Epithelial cell of proximal tubule (primary cell): ENCODE measurements around the gene MAGEA10. TPM values are rescaled to one million over a fixed set of nuclear protein-coding genes. Genes with fewer than 3 reads are reported as not detected.
"Not testable (repeated sequence)": the region's sequence is repeated elsewhere in the genome, so short reads cannot be mapped to it uniquely, and the experiment has no call there.

Source experiments
- DNase-seq: peaks from one replicate; pipeline ENCODE4 v3.0.0-alpha.2; 2011; ENCODE audit warnings: low read depth
- H3K4me3 ChIP-seq: 2 replicates; pipeline ENCODE4 v1.5.1; 2011; ENCODE audit warnings: low read depth, mild to moderate bottlenecking, low read length
- total RNA-seq: library from RNA; depleted of rRNA; stranded (reverse); fragments of >200 nt; gene quantifications from 2 replicates; pipeline ENCODE4 v1.2.3, GENCODE V29; 2015
- TF ChIP-seq, protein P1 (sequence below): conservative IDR thresholded peaks from 2 replicates; pipeline ENCODE4 v1.5.1; 2012; ENCODE audit warnings: low read depth, mild to moderate bottlenecking, low read length

The MAGEA10 gene
- not detected in 2 replicates for total RNA-seq

DNA sequence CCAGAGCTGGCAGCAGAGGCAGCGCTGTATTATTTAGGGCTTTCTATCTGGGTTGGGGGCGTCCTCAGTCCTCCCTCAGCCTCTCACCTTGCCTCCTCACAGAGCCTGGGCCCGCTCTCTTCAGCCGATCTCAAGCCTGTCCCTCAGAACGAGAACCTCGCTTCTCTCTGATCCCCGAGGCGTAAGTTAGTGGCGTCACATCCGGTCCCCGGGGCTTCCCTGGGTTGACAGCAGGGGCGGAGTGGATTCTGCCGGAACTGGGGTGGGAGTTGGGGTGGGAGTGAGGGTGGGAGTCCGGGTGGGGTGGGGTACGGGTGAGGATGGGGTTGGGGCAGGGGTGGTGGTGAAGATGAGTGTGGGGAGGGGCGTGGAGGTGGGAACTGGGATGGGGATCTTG, at the start of gene MAGEA10:
MAGEA10 (minus strand) TSS at position 190 of the 397 bp plus-strand sequence. CDS start 2,957 bp downstream, outside the sequence.
- TF ChIP-seq, protein P1, sequence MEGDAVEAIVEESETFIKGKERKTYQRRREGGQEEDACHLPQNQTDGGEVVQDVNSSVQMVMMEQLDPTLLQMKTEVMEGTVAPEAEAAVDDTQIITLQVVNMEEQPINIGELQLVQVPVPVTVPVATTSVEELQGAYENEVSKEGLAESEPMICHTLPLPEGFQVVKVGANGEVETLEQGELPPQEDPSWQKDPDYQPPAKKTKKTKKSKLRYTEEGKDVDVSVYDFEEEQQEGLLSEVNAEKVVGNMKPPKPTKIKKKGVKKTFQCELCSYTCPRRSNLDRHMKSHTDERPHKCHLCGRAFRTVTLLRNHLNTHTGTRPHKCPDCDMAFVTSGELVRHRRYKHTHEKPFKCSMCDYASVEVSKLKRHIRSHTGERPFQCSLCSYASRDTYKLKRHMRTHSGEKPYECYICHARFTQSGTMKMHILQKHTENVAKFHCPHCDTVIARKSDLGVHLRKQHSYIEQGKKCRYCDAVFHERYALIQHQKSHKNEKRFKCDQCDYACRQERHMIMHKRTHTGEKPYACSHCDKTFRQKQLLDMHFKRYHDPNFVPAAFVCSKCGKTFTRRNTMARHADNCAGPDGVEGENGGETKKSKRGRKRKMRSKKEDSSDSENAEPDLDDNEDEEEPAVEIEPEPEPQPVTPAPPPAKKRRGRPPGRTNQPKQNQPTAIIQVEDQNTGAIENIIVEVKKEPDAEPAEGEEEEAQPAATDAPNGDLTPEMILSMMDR = no peak
- no peak for DNase-seq
- no peak within 1 kb of the TSS for H3K4me3 ChIP-seq

DNA sequence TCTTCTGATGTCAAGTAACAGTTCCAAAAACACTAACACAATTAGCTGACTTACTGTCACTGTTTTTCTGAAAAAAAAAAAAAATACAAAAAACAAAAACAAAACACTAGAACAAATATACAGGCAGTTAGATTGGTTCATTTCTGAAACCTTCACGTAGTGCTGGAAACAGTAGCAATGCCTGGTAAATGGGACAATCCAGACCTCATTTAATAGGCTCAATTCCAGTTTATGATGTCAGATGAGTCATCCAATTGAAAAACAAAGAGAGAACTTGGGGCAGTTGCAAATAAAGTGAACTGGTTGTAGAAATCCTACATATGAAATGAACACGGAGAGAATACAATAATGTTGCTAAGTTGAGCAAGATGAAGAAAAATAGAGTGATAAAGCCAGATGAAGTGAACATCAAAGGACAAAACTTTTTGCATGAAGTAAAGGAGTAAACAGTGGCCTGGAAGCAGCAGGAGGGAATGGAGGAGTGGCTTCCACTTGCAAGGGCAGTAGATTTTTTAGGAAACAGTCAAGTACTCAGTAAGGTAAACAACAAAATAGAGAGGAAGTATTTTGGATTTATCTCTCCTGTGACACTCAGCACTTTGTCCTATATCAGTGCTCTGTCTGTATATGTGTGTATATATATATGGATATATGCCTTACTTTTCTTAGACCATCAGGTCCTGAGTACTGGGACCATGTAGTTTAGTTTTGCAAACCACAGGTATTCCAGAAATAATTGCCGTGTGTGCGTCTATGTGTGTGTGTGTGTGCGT, 39.3 kb upstream of the MAGEA10 start:
- TF ChIP-seq, protein P1 = no peak
- H3K4me3 ChIP-seq = no peak overlapping the region
- DNase-seq = no peak

DNA sequence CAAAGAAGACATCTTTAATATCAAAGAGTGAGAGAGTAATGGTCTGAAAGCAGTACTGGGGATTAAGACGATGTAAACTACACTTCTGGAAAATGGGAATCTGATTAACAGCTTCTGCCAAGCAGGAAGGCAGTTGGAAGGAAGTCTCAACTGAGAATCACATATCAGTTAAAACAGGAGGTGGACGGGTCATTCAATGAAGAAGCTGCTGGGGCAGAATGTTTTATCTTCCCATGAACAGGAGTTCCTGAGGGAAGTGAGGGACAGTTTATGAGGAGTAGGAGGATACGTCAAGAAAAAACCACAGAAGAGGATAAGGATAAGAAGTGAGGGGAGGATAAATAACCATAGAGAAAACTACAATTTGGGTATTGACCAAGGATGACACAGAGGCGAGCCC, 38.7 kb upstream of the MAGEA10 start:
- DNase-seq = no peak
- TF ChIP-seq, protein P1 = no peak
- no peak overlapping the region for H3K4me3 ChIP-seq

DNA sequence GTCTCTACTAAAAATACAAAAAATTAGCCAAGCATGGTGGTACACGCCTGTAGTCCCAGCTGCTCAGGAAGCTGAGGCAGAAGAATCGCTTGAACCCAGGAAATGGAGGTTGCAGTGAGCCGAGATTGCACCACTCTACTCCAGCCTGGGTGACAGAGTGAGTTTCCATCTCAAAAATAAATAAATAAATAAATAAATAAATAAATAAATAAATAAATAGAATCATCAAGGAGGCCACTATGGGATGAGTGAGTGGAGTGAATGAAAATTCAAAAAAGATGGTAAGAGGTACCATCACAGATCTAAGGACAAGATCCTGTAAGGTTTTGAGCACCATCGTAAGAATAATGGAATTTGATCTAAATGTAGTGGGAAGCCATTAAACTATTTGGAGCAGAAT, 37.5 kb upstream of the MAGEA10 start:
- not testable (repeated sequence) for H3K4me3 ChIP-seq, DNase-seq

DNA sequence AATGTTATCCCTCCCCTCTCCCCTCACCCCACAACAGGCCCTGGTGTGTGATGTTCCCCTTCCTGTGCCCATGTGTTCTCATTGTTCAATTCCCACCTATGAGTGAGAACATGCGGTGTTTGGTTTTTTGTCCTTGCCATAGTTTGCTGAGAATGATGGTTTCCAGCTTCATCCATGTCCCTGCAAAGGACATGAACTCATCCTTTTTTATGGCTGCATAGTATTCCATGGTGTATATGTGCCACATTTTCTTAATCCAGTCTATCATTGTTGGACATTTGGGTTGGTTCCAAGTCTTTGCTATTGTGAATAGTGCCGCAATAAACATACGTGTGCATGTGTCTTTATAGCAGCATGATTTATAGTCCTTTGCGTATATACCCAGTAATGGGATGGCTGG, 35.5 kb upstream of the MAGEA10 start:
- DNase-seq, H3K4me3 ChIP-seq: not testable (repeated sequence)

DNA sequence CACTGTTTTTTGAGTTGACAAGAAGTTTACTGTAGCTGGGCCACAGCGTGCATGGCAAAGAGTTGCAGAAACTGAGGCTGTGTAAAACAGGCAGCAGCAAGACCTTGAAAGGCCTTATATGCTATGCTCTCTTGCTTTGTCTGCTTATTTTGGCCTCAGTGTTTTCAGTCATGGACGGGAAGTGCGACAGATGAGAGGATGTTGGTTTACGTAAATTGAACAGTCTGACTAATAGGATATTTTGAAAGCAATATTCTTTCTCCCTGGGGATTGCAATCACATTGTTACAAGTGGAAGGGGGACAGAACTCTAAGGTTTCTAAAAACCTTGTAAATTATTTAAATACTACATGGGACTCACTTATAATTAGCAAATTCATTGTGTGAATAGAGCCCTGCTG, 32.2 kb upstream of the MAGEA10 start:
- no peak for DNase-seq
- no peak overlapping the region for H3K4me3 ChIP-seq
- TF ChIP-seq, protein P1 = no peak

DNA sequence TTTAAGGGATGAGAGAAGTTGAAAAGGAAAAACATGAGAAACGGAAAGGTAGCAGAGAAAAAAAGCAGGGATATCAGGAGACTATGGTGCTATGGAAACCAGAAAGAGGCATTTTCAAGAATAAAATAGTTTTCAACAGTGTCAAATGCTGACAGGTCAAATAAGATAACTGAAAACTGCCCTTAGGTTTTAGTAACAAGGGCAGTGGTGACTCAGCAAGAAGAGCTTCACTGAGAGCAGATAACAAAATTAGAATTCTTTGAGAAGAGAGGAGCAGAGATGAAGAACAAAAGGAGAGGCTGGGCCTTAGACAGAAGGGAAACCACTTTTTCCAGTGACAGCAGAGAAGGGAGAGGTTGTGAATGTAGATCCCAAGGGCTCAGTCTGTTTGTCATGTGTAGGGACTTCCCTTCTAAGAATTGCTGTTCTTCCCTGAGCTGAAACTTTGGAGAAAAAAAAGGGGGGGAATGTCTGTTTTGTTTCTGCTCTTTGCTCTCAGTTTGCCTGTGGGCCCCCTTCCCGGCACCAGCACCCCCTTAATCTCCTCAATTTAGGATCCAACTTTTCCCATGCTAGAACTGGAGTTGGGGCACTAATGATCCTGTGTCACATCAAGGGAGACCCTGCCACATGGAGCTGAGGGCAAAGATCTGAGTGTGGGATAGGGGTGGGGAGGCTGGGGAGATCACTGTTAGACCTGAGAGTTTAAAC, 26.8 kb upstream of the MAGEA10 start:
- no peak overlapping the region for H3K4me3 ChIP-seq
- DNase-seq = no peak
- TF ChIP-seq, protein P1 = no peak

DNA sequence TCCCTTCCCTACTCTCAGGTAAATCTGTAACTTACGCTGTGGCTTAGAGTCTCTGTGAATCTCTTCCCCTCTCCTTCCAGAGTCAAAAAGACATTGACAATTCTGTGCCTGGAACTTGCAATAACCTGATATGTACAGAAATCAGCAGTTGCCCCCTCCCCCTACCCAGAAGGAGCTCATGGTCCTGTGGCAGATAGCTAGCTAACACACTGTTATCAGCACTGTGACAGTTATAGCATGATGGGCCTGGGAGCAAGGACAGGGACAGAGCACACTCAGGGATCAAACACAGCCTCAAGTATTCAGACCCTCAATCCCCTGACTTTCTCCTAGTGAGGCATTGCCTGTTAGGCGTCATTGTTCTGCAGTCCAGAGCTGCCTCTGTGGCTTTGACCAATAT, 18.7 kb upstream of the MAGEA10 start:
- H3K4me3 ChIP-seq = no peak overlapping the region
- TF ChIP-seq, protein P1 = no peak
- DNase-seq = no peak
